ENCODE data around the gene ATP7A.
"Not testable (repeated sequence)": the region's sequence is repeated elsewhere in the genome, so short reads cannot be mapped to it uniquely, and the experiment has no call there.

DNA sequence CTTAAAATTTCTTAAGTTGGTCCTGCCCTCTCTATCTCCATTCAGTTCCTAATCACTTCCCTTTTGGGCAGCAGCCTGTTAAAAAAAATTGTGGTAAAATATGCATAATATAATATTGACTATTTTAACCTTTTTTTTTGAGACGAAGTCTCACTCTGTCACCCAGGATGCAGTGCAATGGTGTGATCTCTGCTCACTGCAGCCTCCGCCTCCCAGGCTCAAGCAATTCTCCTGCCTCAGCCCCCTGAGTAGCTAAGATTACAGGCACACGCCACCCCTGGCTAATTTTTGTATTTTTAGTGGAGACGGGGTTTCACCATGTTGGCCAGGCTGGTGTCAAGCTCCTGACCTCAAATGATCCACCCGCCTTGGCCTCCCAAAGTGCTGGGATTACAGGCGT, 8.9 kb downstream of the ATP7A start:
- not testable (repeated sequence) for TF ChIP-seq CTCF (conservative IDR thresholded peaks at IDR 0.05; ENCODE audit: low read length); EZH2phosphoT487 (IDR thresholded peaks at IDR 0.05; ENCODE audit: borderline replicate concordance, low read depth, low read length)
